ENCODE measurements around the gene HMGXB3.
A peak's percentile ranks its signal among the peaks of the same experiment; 100 is the strongest.

The HMGXB3 gene

DNA sequence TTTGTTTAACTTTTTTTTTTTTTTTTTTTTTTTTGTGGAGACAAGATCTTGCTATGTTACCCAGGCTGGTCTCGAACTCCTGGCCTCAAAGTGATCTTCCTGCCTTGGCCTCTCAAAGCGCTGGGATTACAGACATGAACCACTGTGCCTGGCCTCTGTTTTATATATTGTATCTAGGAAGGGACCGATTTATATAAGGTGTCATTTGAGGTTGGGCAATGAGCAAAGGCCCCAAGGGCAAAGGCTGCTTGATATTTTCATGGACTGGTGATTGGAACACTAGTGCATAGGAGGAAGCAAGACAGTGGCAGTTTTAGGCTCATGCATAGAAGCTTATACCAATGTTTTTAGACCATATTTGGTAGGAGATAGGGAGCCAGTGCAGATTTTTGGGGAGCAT is 36.8 kb upstream of the HMGXB3 start:
- Histone ChIP-seq H3K36me3 (ENCODE audit: insufficient read depth, low read length) (no peaks in the 10 kb centered on the region), H3K9me3 (ENCODE audit: control insufficient read depth, insufficient read depth, low read length) (no peaks in the 10 kb centered on the region), H3K9ac (ENCODE audit: low read depth, low read length) (no peak overlapping the region), H3K4me1 (ENCODE audit: insufficient read depth, low read length) (no peaks in the 10 kb centered on the region)

DNA sequence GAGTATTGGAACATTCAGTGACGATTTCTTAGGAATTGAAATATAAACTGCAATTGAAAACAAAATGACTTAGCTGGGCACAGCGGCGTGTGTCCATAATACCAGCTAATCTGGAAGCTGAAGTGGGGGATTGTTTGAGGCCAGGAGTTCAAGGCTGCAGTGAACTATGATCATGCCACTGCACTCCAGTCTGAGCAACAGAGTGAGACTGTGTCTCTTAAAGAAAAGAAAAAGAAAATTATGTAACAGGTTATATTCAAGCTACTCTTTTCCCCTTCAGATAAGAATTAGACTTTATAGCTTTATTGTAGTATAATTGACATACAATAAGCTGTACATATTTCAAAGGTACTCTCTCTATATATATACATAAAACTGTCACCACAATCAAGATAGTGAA is 33.6 kb upstream of the HMGXB3 start:
- no peaks in the 10 kb centered on the region for H3K36me3 ChIP-seq (ENCODE audit: insufficient read depth, low read length)
- no peaks in the 10 kb centered on the region for H3K4me1 ChIP-seq (ENCODE audit: insufficient read depth, low read length)
- no peaks in the 10 kb centered on the region for H3K9me3 ChIP-seq (ENCODE audit: control insufficient read depth, insufficient read depth, low read length)
- no peak overlapping the region for H3K9ac ChIP-seq (ENCODE audit: low read depth, low read length)

DNA sequence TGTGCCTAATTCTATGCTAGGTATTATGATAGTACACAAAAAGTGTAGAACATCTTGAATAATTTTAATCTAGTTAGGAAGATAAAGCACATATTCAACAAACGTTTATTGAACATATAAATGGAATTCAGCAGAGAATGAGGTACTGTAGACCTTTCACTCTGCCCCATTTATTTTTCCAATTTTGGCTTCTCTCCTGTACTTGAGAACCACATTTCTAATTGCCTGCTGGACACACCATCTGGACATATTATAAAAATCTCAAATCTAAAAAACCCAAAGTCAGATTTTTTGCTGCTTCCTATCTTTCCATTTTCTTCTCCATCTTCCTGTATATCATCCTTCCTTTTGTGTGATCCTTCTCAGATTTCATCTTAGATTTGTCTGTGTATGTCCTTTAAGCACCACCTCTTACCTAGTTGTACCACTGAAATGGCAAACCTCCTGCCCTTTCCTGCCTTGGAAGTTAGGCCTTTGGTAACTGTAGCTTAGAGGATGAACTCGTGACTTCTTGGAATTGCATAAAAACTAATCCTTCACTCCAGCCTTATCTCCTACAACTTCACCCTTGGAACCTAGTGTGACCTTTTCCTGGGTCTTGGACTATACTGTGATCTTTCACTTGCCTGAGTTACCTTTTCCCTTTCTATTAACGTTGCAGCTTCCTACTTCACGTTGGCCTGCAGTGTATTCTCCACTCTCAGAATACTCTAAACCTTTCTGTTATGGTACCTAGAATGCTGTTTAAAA is 31.2 kb upstream of the HMGXB3 start:
- no peak overlapping the region for H3K9ac ChIP-seq (ENCODE audit: low read depth, low read length)

DNA sequence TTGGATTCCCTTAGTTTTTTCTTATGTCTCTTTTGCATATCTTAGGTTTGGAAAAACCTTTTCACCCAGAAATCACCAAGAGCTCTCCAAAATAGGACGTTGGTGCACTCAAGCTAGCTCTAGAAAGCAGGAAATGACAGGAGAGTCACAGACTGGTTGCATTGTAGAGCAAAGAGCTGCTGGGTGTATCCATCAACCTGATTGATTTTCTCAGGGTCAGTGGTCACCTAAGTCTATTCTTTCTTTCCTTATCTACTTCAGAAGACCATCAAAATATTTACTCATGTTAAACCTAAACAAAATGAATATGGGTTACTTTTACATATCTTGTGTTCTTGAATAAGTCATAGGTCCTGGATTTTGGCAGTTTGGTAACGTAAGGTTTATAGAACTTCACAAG is 25.1 kb upstream of the HMGXB3 start:
- Histone ChIP-seq H3K36me3 (ENCODE audit: insufficient read depth, low read length) (peaks cover 3% of the 10 kb centered on the region; the same call in 1 of the 2 replicates), H3K9ac (ENCODE audit: low read depth, low read length) (no peak overlapping the region), H3K4me1 (ENCODE audit: insufficient read depth, low read length) (no peaks in the 10 kb centered on the region), H3K9me3 (ENCODE audit: control insufficient read depth, insufficient read depth, low read length) (no peaks in the 10 kb centered on the region)

More for the DNA sequence above, 31.2 kb upstream of the HMGXB3 start:
- H3K4me1 ChIP-seq (ENCODE audit: insufficient read depth, low read length), result no peaks in the 10 kb centered on the region
- no peaks in the 10 kb centered on the region for H3K36me3 ChIP-seq (ENCODE audit: insufficient read depth, low read length)
- H3K9me3 ChIP-seq (ENCODE audit: control insufficient read depth, insufficient read depth, low read length), result no peaks in the 10 kb centered on the region

DNA sequence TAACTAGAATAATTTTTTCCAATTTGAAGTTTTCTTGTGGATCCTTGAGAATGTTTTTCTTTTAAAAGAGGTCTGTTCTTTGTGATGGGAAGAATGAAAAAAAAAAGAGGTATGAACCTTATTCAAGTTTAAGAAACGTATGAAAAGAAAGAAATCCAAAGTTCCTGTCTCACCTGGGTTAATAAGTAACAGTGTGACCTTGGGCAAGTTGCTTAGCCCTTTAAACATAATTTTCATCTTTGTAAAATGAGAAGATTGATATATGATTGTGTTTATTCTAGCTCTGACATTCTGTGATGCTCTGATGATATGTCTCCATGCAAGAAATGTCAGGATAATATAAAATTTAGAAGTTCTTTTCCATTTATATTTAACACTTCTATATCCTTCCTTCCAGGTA is 20.6 kb upstream of the HMGXB3 start:
- Histone ChIP-seq H3K9ac (ENCODE audit: low read depth, low read length) (no peak overlapping the region), H3K36me3 (ENCODE audit: insufficient read depth, low read length) (peaks cover 3% of the 10 kb centered on the region; the same call in 1 of the 2 replicates), H3K9me3 (ENCODE audit: control insufficient read depth, insufficient read depth, low read length) (no peaks in the 10 kb centered on the region), H3K4me1 (ENCODE audit: insufficient read depth, low read length) (no peaks in the 10 kb centered on the region)

DNA sequence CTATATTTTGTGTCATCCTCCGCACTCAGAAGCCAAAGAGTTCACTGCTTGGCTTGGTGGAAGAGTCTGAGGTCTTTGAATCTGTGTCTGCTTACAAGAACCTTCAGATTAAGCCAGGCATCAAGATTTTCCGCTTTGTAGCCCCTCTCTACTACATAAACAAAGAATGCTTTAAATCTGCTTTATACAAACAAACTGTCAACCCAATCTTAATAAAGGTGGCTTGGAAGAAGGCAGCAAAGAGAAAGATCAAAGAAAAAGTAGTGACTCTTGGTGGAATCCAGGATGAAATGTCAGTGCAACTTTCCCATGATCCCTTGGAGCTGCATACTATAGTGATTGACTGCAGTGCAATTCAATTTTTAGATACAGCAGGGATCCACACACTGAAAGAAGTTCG is 19.3 kb upstream of the HMGXB3 start:
- no peak overlapping the region for H3K9ac ChIP-seq (ENCODE audit: low read depth, low read length)
- H3K4me1 ChIP-seq (ENCODE audit: insufficient read depth, low read length), result no peaks in the 10 kb centered on the region
- no peaks in the 10 kb centered on the region for H3K9me3 ChIP-seq (ENCODE audit: control insufficient read depth, insufficient read depth, low read length)
- H3K36me3 ChIP-seq (ENCODE audit: insufficient read depth, low read length), result peaks cover 3% of the 10 kb centered on the region; the same call in 1 of the 2 replicates

DNA sequence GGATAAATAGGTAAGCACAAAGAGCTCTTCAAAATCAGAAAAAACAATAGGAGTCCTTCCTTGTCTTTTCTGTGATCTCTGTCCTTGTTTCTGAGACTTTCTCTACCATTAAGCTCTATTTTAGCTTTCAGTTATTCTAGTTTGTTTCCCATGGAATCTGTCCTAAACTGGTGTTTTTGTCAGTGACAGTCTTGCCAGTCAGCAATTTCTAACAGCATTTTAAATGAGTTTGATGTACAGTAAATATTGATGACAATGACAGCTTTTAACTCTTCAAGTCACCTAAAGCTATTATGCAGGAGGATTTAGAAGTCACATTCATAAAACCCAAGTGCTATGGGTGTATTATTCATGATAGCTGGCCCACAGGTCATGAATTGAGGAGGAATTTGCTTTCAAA is 18.0 kb upstream of the HMGXB3 start:
- H3K4me1 ChIP-seq (ENCODE audit: insufficient read depth, low read length), result no peaks in the 10 kb centered on the region
- no peak overlapping the region for H3K9ac ChIP-seq (ENCODE audit: low read depth, low read length)
- H3K9me3 ChIP-seq (ENCODE audit: control insufficient read depth, insufficient read depth, low read length), result no peaks in the 10 kb centered on the region
- H3K36me3 ChIP-seq (ENCODE audit: insufficient read depth, low read length), result peaks cover 3% of the 10 kb centered on the region; the same call in 1 of the 2 replicates

DNA sequence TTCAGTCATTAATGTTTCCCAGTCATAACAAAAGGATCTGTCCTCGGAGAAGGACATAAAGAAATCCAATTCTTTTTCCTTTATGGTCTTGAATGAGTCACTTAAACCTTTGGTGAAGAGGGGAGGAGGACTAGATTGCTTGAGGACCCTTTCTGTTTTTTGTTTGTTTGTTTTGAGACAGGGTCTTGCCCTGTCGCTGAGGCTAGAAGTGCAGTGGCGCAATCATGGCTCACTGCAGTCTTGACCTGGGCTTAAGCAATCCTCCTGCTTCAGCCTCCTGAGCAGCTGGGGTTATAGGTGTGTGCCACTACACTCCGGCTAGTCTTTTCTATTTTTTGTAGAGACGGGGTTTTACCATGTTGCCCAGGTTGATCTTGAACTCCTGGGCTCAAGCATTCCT is 12.4 kb upstream of the HMGXB3 start:
- Histone ChIP-seq H3K9me3 (ENCODE audit: control insufficient read depth, insufficient read depth, low read length) (no peaks in the 10 kb centered on the region), H3K9ac (ENCODE audit: low read depth, low read length) (no peak overlapping the region), H3K36me3 (ENCODE audit: insufficient read depth, low read length) (no peaks in the 10 kb centered on the region), H3K4me1 (ENCODE audit: insufficient read depth, low read length) (no peaks in the 10 kb centered on the region)

DNA sequence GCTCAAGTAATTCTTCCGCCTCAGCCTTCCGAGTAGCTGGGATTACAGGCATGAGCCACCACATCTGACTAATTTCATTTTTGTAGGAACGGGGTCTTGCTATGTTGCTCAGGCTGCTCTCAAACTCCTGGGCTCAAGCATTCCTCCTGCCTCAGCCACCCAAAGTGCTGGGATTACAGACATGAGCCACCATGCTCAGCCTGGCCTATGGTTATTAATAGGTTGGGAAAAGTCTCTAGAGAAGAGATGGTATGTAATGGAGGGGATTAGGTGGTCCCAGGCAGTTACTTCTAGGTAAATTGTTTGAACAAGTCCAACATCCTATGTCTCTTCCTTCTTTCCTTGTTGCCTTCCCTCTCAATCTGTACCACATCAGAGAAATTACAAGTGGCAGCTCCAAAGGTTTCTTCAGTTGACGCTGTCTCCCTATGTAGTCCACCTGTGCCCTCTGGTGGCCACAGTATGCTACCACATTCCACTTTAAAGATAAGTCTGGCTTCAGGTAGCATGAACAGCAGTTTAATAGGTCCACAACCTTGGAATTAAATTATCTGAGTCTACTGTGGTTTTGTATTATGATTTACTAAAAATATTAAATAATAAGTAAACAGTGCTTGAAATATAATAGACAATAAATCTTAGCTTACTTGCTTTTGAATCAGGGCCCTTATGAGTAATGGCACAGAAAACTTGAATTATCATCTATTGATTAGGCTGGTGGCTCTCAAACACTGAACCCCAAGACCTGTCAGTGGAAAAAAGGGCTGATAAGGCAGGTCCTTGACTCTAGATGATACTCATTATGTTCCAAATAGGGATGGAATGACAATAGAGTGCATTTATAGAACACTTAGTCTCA is 9.8 kb upstream of the HMGXB3 start:
- H3K4me1 ChIP-seq (ENCODE audit: insufficient read depth, low read length), result no peaks in the 10 kb centered on the region
- H3K9ac ChIP-seq (ENCODE audit: low read depth, low read length), result no peak overlapping the region
- H3K36me3 ChIP-seq (ENCODE audit: insufficient read depth, low read length), result no peaks in the 10 kb centered on the region
- no peaks in the 10 kb centered on the region for H3K9me3 ChIP-seq (ENCODE audit: control insufficient read depth, insufficient read depth, low read length)

DNA sequence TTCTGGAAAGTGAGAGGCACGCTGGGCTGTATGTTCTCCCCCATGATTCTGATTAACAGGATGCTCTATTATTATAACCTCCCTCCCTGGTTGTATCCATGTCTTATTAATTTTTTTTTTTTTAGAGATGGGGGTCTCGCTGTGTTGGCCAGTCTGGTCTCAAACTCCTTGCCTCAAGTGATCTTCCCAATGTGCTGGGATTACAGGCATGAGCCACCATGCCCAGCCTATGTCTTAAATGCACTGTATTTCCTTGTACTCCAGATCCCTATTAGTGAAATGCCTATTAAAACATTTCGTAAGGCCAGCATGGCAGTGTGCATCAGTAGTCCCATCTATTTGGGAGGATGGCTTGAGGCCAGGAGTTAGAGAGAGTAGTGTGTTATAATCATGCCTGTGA is 7.1 kb upstream of the HMGXB3 start:
- H3K4me1 ChIP-seq (ENCODE audit: insufficient read depth, low read length), result no peaks in the 10 kb centered on the region
- H3K36me3 ChIP-seq (ENCODE audit: insufficient read depth, low read length), result no peaks in the 10 kb centered on the region
- H3K9ac ChIP-seq (ENCODE audit: low read depth, low read length), result no peak overlapping the region
- no peaks in the 10 kb centered on the region for H3K9me3 ChIP-seq (ENCODE audit: control insufficient read depth, insufficient read depth, low read length)

DNA sequence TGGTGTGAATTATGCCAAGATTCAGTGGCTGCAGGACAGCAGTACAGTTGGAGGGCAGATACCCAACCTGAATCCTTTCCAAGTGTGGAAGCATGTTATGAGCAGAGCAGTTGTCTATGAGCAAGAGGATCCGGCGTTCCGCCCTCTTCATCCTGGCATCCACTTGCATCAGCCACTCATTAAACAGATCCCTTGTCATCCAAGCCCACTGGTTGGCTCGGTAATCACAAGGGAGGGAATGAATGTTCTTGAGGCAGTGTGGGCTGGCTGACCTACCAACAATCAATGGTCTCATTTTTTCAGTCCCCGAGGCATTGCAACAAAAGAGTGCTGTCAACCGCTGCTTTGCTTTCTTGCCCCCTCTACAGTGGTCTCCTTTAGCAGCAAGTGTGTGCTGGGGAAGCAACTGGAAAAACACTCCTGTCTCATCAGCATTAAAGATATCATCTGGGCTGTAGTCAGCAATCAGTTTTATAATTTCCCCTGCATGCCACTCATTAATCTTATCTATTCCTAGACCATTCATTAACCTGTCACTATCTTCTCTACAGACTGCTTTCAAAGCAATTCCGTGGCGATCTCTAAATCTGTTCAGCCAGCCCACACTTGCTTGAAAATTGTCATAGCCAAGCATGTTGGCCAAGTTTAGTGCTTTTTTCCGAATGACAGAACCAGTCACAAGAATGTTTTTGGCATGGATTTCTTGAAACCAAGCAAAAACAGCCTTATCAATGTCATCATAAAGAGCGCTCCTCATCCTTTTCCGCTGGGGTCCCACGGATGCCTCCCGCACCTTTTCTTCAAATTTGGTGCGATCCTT is 4.9 kb upstream of the HMGXB3 start:
- H3K36me3 ChIP-seq (ENCODE audit: insufficient read depth, low read length), result no peaks in the 10 kb centered on the region
- no peaks in the 10 kb centered on the region for H3K4me1 ChIP-seq (ENCODE audit: insufficient read depth, low read length)
- no peaks in the 10 kb centered on the region for H3K9me3 ChIP-seq (ENCODE audit: control insufficient read depth, insufficient read depth, low read length)
- no peak overlapping the region for H3K9ac ChIP-seq (ENCODE audit: low read depth, low read length)

DNA sequence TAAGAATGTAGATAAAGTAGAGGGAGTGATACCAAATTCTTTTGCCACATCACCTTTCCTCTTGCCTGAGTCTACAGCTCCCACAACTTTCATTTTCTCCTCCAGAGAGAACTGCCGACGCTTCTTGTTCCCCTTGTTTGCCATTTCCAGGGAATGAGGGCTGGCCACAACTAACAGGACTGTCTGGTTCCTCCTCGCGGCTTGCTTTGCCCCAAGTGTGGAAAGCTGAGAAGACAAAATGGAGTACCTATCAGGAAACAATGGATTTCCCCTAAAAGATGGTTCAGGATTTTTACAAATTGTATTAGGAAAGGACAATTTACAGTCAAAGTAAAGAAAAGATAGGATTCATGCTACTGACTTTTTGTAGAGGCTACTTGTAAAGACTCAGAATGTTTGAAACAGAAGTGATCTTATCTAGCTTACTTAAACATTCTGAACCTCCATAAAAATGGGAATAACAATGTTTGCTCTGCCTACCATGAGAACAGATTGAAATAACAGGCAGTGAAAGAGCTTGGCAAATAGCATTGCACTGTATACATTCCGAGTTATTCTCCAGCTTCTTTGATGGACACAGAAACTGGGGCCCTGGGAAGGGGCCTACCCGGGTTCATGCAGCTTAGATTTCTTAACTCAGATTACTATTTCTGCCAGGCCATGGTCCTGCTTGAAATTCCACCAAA is 4.2 kb upstream of the HMGXB3 start:
- H3K4me1 ChIP-seq (ENCODE audit: insufficient read depth, low read length), result no peaks in the 10 kb centered on the region

DNA sequence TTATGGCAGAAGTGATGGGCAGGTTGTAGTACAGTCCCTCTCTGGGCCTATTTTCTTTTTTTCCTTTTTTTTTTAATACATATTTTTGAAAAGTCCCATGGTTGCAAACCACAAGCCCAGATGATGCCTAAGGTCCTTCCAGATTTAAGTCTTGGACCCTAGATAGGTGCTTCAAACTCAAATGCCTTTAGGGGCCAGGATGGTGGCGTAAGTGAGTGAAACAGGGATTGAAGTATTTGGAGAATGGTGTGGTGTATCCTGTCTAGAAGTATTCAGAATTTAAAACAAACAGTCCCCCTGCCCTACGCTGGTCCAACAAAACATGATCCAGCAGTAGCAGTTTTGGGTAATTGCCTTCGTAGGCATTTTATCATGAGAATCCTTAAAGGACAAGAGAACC is 2.3 kb upstream of the HMGXB3 start:
- Histone ChIP-seq H3K36me3 (ENCODE audit: insufficient read depth, low read length) (no peaks in the 10 kb centered on the region), H3K9ac (ENCODE audit: low read depth, low read length) (no peak overlapping the region), H3K9me3 (ENCODE audit: control insufficient read depth, insufficient read depth, low read length) (no peaks in the 10 kb centered on the region)

More for the DNA sequence above, 4.2 kb upstream of the HMGXB3 start:
- Histone ChIP-seq H3K9me3 (ENCODE audit: control insufficient read depth, insufficient read depth, low read length) (no peaks in the 10 kb centered on the region), H3K36me3 (ENCODE audit: insufficient read depth, low read length) (no peaks in the 10 kb centered on the region), H3K9ac (ENCODE audit: low read depth, low read length) (no peak overlapping the region)

DNA sequence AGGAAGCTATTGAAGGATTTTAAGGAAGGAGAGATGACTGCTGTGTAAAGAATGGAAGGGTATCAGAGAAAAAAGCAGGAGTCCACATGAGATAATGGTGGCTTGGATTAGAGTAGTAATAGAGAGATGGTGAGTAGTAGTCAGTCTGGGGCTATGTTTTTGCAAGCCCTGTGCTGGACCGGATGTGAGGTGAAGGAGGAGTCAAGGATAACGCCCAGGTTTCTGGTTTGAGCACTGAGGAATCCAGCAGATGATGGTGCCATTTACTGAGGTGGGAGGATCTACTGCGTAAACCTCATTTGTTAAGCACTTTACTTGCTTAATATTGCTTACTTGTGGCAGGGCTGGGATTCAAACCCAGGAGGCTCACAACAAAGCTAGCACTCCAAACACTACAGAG is 1.2 kb upstream of the HMGXB3 start:
- H3K36me3 ChIP-seq (ENCODE audit: insufficient read depth, low read length), result no peaks in the 10 kb centered on the region
- H3K9me3 ChIP-seq (ENCODE audit: control insufficient read depth, insufficient read depth, low read length), result no peaks in the 10 kb centered on the region
- peak overlapping the region; percentile 88; the same call in 1 of the 2 replicates for H3K9ac ChIP-seq (ENCODE audit: low read depth, low read length)
- H3K4me1 ChIP-seq (ENCODE audit: insufficient read depth, low read length), result no peaks in the 10 kb centered on the region

More for the DNA sequence above, 2.3 kb upstream of the HMGXB3 start:
- H3K4me1 ChIP-seq (ENCODE audit: insufficient read depth, low read length), result no peaks in the 10 kb centered on the region

Data from ES-I3 (cell line).